Mucosa of descending colon (tissue), 3 donors: Measurements from ENCODE around the gene BCORL1. TPM values are rescaled to one million over a fixed set of nuclear protein-coding genes. Genes with fewer than 3 reads are reported as not detected.
A peak's percentile ranks its signal among the peaks of the same experiment; 100 is the strongest.

Experiments
- ATAC-seq: fragments of 200-7000 bp; cut with Tn5 transposase; one replicate; pipeline ENCODE4 v1.9.1; 2020; ENCODE audit warnings: mild to moderate bottlenecking, moderate library complexity
- DNase-seq, 3 donors: peaks; one replicate each; pipeline ENCODE4 v3.0.0-alpha.2; 2020
- H3K36me3 ChIP-seq: fragments of 200-600 bp; one replicate; pipeline ENCODE4 v1.8.0; 2021; ENCODE audit warnings: low read depth, mild to moderate bottlenecking
- H3K4me1 ChIP-seq: fragments of 200-600 bp; one replicate; pipeline ENCODE4 v1.8.0; 2021; ENCODE audit warnings: low read depth, mild to moderate bottlenecking
- H3K4me3 ChIP-seq: fragments of 200-600 bp; one replicate; pipeline ENCODE4 v1.8.0; 2021; ENCODE audit warnings: mild to moderate bottlenecking
- H3K9me3 ChIP-seq: fragments of 200-600 bp; one replicate; pipeline ENCODE4 v1.8.0; 2021; ENCODE audit warnings: mild to moderate bottlenecking
- intact Hi-C, 2 donors: fragments of 100-400 bp; cut with DNase I in 1 of 2; cut with micrococcal nuclease in 1 of 2; formaldehyde crosslinking; loops; one replicate each; pipeline versions ENCODE4 v1.11.0 to v1.11.1; 2022; cut with DNase I, micrococcal nuclease
- total RNA-seq, 3 donors: library from RNA; stranded (reverse); fragmentation: NEBNext Ultra II Directional in 2 of 3; extraction: Animal tissue kit (Norgen Biotek cat#: 25700) in 2 of 3; gene quantifications; one replicate each; pipeline versions ENCODE4 v1.2.1 to v1.2.4, GENCODE V29; 2021 to 2023
- TF ChIP-seq, protein P1 (sequence below): fragments of 200-600 bp; IDR thresholded peaks from one replicate; pipeline ENCODE4 v1.8.0; 2022; ENCODE audit warnings: antibody characterized with exemption, mild to moderate bottlenecking
- donor health status: DM: no; HTN: no; CAD: no; lungs with moderate emphysema.
- donor health status: DM: no; HTN: no; CAD: no.
- donor health status: DM: no; HTN: yes; CAD: no.

BCORL1 gene
- total RNA-seq, 3 donors from 2014 or later, result 7.3 to 24.2 (median 10.0) TPM

DNA sequence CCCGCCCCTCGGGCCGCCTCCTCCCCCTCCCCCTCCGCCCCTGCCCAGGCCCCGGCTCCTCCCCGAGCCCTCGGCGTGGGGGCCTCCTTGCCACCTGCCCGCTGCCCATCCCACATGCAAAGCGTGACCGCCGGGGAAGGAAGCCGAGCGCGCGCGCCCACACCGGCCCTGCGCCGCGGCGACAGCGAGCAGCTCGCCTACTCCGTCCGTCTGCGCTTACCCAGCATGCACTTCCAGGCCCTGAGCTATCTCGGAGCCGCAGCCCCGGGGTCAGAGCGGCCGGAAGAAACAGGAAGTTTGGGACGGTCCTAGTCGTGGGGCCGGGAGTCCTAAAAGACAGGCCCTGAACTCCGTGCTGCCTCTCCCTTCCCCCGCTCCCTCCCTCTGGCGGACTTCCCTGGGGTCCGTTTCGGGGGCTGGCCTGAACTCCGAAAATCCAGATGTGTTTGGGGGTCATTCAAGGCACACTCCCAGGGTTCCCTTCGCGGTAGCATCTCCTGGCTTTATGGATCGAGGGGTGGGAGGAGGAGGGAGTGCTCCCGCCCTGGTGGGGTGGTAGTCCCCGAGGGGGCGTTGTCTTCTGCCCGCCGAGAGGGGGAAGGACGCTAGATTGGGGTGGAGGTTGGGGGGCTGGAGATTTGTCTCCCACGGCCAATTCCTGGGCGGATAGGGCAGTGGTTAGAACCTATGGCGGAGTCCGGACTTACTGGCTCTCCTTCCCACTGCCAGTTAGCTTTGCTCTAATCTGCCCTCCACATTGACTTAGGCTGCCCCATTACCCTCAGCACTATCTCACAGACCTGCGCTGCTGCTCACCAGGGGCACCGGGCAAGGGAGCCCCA lies 25.0 kb upstream of the BCORL1 start:
- H3K36me3 ChIP-seq, result no peaks in the 10 kb centered on the region
- ATAC-seq, result peak; percentile 77
- intact Hi-C loops, result no loop called here
- TF ChIP-seq, protein P1, sequence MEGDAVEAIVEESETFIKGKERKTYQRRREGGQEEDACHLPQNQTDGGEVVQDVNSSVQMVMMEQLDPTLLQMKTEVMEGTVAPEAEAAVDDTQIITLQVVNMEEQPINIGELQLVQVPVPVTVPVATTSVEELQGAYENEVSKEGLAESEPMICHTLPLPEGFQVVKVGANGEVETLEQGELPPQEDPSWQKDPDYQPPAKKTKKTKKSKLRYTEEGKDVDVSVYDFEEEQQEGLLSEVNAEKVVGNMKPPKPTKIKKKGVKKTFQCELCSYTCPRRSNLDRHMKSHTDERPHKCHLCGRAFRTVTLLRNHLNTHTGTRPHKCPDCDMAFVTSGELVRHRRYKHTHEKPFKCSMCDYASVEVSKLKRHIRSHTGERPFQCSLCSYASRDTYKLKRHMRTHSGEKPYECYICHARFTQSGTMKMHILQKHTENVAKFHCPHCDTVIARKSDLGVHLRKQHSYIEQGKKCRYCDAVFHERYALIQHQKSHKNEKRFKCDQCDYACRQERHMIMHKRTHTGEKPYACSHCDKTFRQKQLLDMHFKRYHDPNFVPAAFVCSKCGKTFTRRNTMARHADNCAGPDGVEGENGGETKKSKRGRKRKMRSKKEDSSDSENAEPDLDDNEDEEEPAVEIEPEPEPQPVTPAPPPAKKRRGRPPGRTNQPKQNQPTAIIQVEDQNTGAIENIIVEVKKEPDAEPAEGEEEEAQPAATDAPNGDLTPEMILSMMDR, result no peak
- H3K9me3 ChIP-seq, result no peaks in the 10 kb centered on the region
- peak; percentile 71 to 87 (median 82) for DNase-seq
- no peak overlapping the region for H3K4me3 ChIP-seq
- H3K4me1 ChIP-seq, result no peaks in the 10 kb centered on the region

DNA sequence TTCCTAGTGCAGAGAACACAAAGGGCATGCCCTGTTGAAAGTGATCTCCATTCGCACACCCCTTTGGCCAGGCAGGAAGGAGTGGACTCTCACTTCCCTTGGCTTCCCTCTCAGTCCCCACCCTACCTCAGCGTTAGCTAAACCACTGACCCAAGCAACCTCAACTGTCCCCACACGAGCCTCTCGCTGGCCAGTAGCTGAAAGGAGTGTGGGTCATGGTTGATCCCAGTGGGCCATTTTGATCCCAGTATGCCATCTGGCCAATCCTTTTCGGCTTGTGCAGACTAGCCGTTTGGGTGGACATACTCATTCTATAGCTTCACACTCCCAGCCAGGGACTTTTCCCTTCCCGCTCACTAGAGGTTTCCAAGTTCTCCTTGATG lies 24.4 kb upstream of the BCORL1 start:
- intact Hi-C loops, result no loop called here
- Histone ChIP-seq H3K36me3 (no peaks in the 10 kb centered on the region), H3K9me3 (no peaks in the 10 kb centered on the region), H3K4me1 (no peaks in the 10 kb centered on the region), H3K4me3 (no peak overlapping the region)
- ATAC-seq, result no peak
- DNase-seq, result no peak
- TF ChIP-seq, protein P1, result no peak

DNA sequence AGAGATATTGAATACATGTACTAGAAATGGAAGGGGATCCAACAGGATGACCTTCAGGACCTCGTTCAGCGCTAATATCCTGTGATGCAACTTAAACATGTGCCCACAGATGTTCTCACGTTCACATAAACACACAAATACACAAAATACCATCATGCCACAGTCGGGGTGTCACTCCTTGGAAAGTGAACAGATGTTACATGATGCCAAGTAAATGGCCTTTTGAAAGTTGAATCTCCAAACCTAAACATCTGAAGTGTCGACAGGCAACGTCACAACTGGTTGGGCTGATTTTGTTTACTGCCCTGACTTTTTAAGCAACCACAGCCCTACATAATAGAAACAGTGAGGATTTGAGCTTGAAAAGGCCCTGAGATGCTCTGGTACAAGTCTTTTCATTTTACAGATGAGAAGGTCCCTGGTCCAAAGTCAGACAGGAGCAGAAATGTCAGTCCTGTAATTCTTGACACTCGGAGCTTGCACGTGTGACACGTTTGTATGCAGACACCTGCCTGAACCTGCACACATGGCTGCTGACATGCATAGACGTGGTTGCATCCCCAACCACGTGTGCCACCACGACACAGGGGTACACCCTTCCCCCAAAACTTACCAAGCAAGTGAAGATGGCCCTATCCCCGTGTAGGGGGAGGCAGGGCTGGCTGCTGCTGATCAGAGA lies 23.5 kb upstream of the BCORL1 start:
- no peak for ATAC-seq
- no peak for DNase-seq
- no peaks in the 10 kb centered on the region for H3K36me3 ChIP-seq
- intact Hi-C loops, result no loop called here
- no peak overlapping the region for H3K4me3 ChIP-seq
- H3K9me3 ChIP-seq, result no peaks in the 10 kb centered on the region
- no peaks in the 10 kb centered on the region for H3K4me1 ChIP-seq
- TF ChIP-seq, protein P1, result no peak

DNA sequence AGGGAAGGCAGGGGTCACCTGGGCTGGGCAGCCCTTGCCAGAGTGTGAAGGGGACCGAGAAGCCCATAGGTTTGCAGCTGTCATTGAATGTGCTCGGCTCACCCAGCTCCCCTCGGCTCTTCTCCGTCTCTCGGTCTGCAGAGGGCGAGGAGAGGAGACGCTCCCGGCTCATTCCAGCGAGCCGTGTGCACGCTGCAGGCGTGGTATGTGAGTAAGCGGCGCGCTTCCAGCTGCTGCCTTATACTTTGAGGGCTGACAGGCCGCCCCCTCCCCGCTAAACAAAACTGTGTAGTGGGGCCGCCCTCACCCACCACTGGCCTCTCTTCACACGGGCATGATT lies 23.0 kb upstream of the BCORL1 start:
- intact Hi-C loops, result no loop called here
- Histone ChIP-seq H3K9me3 (no peaks in the 10 kb centered on the region), H3K36me3 (no peaks in the 10 kb centered on the region), H3K4me1 (no peaks in the 10 kb centered on the region), H3K4me3 (no peak overlapping the region)
- TF ChIP-seq, protein P1, result no peak
- ATAC-seq, result peak; percentile 37
- peak in 2 of 3 donors; percentile 42 to 55 for DNase-seq

DNA sequence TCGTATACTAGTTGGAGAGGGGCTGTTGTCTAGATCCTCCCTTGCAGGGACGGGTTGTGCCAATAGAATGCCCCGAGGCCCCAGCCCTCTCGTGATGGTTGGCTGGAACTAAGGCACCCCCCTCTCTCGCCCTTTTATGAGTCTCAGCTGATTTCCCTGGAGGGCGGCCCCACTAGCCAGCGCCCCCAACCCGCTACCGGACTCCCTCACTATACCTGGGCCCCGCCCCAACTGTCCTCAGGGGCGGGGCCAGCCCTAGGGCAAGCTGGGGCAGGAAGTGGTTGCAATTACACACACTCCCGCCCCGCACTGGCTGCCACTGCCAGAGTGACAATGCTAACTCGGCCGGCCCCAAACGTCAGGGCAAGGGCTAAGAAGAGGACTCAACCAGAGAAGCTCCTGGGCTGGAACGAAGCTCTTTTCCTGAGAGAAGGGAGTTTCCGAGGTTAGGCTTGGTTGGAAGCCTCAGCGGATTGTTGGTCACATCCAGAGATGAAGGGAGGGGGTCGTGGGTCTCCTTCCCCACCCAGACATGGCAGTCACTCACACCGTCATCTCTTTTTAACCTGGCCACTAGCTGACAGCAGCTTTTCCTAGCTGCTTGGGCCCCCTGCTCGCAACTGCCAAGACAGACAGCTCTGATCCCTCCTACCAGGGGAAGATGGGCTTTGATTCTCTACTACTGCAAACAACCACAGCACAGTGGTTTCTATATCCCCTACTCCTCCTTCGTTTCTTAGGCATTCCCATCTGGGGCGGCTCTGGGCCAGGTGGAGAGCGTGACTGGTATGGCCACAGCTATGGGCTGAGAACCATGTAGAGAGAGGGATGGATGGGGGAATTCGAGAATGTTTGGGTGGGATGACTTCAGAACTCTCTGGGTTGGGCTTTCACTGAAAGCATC lies 21.0 kb upstream of the BCORL1 start:
- peak; percentile 92 for ATAC-seq
- TF ChIP-seq, protein P1, result no peak
- intact Hi-C loops, result no loop called here
- H3K4me3 ChIP-seq, result no peak overlapping the region
- peak; percentile 83 to 90 (median 87) for DNase-seq
- no peaks in the 10 kb centered on the region for H3K4me1 ChIP-seq
- H3K9me3 ChIP-seq, result no peaks in the 10 kb centered on the region
- no peaks in the 10 kb centered on the region for H3K36me3 ChIP-seq
